SK-N-SH (cell line): Measurements from ENCODE around the gene TMEM200B. TPM values are rescaled to one million over a fixed set of nuclear protein-coding genes. Genes with fewer than 3 reads are reported as not detected.

Experiments
- CTCF ChIA-PET: fragments of 300-600, 350-600 bp; formaldehyde crosslinking; extraction: SDS; loops from one replicate; lab custom pipeline; 2021; lab: Yijun Ruan, JAX
- POLR2A ChIA-PET: fragments of 350-600 bp; sonication (Branson Sonifier 250); formaldehyde crosslinking; extraction: SDS; loops from one replicate; lab custom pipeline; 2020; ENCODE audit warnings: antibody characterized with exemption, inconsistent platforms; lab: Yijun Ruan, JAX
- DNase-seq: peaks from one replicate; pipeline ENCODE4 v3.0.0; 2012
- H2AFZ ChIP-seq: fragments of 200-600 bp; sonication (generic); 2 replicates; pipeline ENCODE4 v1.8.1; 2016; ENCODE audit warnings: antibody characterized with exemption, mild to moderate bottlenecking, low read depth
- H3F3A ChIP-seq: fragments of 200-600 bp; sonication (generic); replicated peaks from 2 replicates; pipeline ENCODE3; 2016; ENCODE audit warnings: antibody characterized with exemption, mild to moderate bottlenecking; ENCODE audit not compliant: insufficient read depth
- H3K27ac ChIP-seq, 2 experiments: fragments of 200-500 bp in 1 of 2; fragments of 200-600 bp in 1 of 2; sonication (Bioruptor generic) in 1 of 2; sonication (generic), shearing (Covaris generic) in 1 of 2; 2 replicates each; pipeline versions ENCODE4 v1.5.1 to v1.6.1; 2014 to 2016; ENCODE audit warnings: low read depth in 2 of 2, inconsistent platforms in 1 of 2, low read length in 1 of 2, mild to moderate bottlenecking in 1 of 2, mixed read lengths in 1 of 2
- H3K27me3 ChIP-seq: fragments of 200-600 bp; sonication (generic), shearing (Covaris generic); 2 replicates; pipeline ENCODE4 v1.6.1; 2016; ENCODE audit warnings: mixed run types; ENCODE audit not compliant: insufficient read depth
- H3K36me3 ChIP-seq, 2 experiments: fragments of 200-500 bp in 1 of 2; fragments of 200-600 bp in 1 of 2; sonication (Bioruptor generic) in 1 of 2; sonication (generic) in 1 of 2; replicated peaks in 1 of 2; 2 replicates each; pipeline versions ENCODE3 to v1.5.1; 2014 to 2016; ENCODE audit warnings: low read length in 1 of 2, mild to moderate bottlenecking in 1 of 2; ENCODE audit not compliant: insufficient read depth in 2 of 2, control insufficient read depth in 1 of 2
- H3K4me1 ChIP-seq, 2 experiments: fragments of 200-500 bp in 1 of 2; fragments of 200-600 bp in 1 of 2; sonication (Bioruptor generic) in 1 of 2; sonication (generic), shearing (Covaris generic) in 1 of 2; 2 replicates each; pipeline versions ENCODE4 v1.5.1 to v1.6.1; 2014 to 2016; ENCODE audit warnings: low read depth in 1 of 2, low read length in 1 of 2, mixed run types in 1 of 2; ENCODE audit not compliant: insufficient read depth in 2 of 2, control insufficient read depth in 1 of 2
- H3K4me2 ChIP-seq: fragments of 200-600 bp; sonication (generic), shearing (Covaris generic); 2 replicates; pipeline ENCODE4 v1.6.1; 2017; ENCODE audit warnings: mixed run types
- H3K4me3 ChIP-seq, 2 experiments: fragments of 200-500 bp in 1 of 2; fragments of 200-600 bp in 1 of 2; sonication (Bioruptor generic) in 1 of 2; sonication (generic), shearing (Covaris generic) in 1 of 2; 2 replicates each; pipeline versions ENCODE4 v1.5.1 to v1.8.1; 2014 to 2016; ENCODE audit warnings: low read depth in 2 of 2, inconsistent platforms in 1 of 2, low read length in 1 of 2, mild to moderate bottlenecking in 1 of 2, mixed read lengths in 1 of 2, moderate library complexity in 1 of 2
- H3K79me2 ChIP-seq: fragments of 200-600 bp; sonication (generic); 2 replicates; pipeline ENCODE4 v1.8.1; 2017; ENCODE audit warnings: mild to moderate bottlenecking; ENCODE audit not compliant: insufficient read depth
- H3K9ac ChIP-seq: fragments of 200-600 bp; sonication (generic); 2 replicates; pipeline ENCODE4 v1.6.1; 2017; ENCODE audit warnings: mixed run types
- H3K9me2 ChIP-seq: fragments of 200-600 bp; sonication (generic); 2 replicates; pipeline ENCODE4 v1.6.1; 2017; ENCODE audit warnings: mixed run types
- H3K9me3 ChIP-seq: fragments of 200-600 bp; sonication (generic); 2 replicates; pipeline ENCODE4 v1.6.1; 2017; ENCODE audit warnings: mixed run types, mild to moderate bottlenecking, moderate library complexity
- H4K20me1 ChIP-seq: fragments of 200-600 bp; sonication (generic); 2 replicates; pipeline ENCODE4 v1.6.1; 2017; ENCODE audit warnings: mild to moderate bottlenecking, mixed run types; ENCODE audit not compliant: insufficient read depth
- CTCF ChIP-seq: fragments of 200-600 bp; sonication (generic); IDR thresholded peaks from 2 replicates; pipeline ENCODE4 v1.6.1; 2017; ENCODE audit warnings: antibody characterized with exemption, mild to moderate bottlenecking, moderate library complexity
- EP300 ChIP-seq, 2 experiments: IDR thresholded peaks; 2 replicates each; pipeline versions ENCODE4 v1.4.0 to v1.6.1; 2012; ENCODE audit warnings: borderline replicate concordance in 1 of 2, low read depth in 1 of 2, low read length in 1 of 2
- FOXJ3 ChIP-seq: sonication (generic); formaldehyde crosslinking; IDR thresholded peaks from 2 replicates; pipeline ENCODE4 v1.5.1; 2020; ENCODE audit warnings: mild to moderate bottlenecking, missing genetic modification reagents
- FOXM1 ChIP-seq: IDR thresholded peaks from 2 replicates; pipeline ENCODE4 v1.4.0; 2012; ENCODE audit warnings: low read depth, mild to moderate bottlenecking
- JUND ChIP-seq: IDR thresholded peaks from 2 replicates; pipeline ENCODE4 v1.4.0; 2012
- MXI1 ChIP-seq: IDR thresholded peaks from 2 replicates; pipeline ENCODE4 v1.6.1; 2012; ENCODE audit warnings: mild to moderate bottlenecking, low read depth, low read length, improper control_type of control experiment
- POLR2AphosphoS5 ChIP-seq: IDR thresholded peaks from 2 replicates; pipeline ENCODE4 v1.6.1; 2012; ENCODE audit warnings: low read depth, low read length
- RXRA ChIP-seq: IDR thresholded peaks from 2 replicates; pipeline ENCODE4 v1.4.0; 2012; ENCODE audit warnings: low read depth, mild to moderate bottlenecking, borderline replicate concordance
- SIN3A ChIP-seq: IDR thresholded peaks from 2 replicates; pipeline ENCODE4 v1.6.1; 2012; ENCODE audit warnings: low read depth, mild to moderate bottlenecking, low read length, moderate library complexity, borderline replicate concordance
- TAF1 ChIP-seq: IDR thresholded peaks from 2 replicates; pipeline ENCODE4 v1.6.1; 2012; ENCODE audit warnings: low read depth, mild to moderate bottlenecking, low read length, moderate library complexity, borderline replicate concordance
- TEAD4 ChIP-seq: IDR thresholded peaks from 2 replicates; pipeline ENCODE4 v1.4.0; 2012; ENCODE audit warnings: mild to moderate bottlenecking, borderline replicate concordance; ENCODE audit not compliant: insufficient read depth
- USF2 ChIP-seq: fragments of 150-350 bp; IDR thresholded peaks from 2 replicates; pipeline ENCODE4 v1.6.1; 2017; ENCODE audit warnings: antibody characterized with exemption, low read length, low read depth, borderline replicate concordance
- WGBS: methylation state at CpG from one replicate; pipeline ENCODE4 v1.1.6; 2017; ENCODE audit warnings: low lambda C conversion rate; 5-methylcytosine and 5-hydroxymethylcytosine counted together
- polyA plus RNA-seq, 3 experiments: library from polyadenylated mRNA; depleted of rRNA; stranded (reverse); fragments of >200 nt; gene quantifications; 2 replicates each; pipeline ENCODE4 v1.2.3, GENCODE V29; 2012
- small RNA-seq, 7 experiments: library from RNA; depleted of rRNA; stranded (forward); fragments of <200 nt; gene quantifications; one replicate each; pipeline ENCODE3, GENCODE V24; 2012

The TMEM200B gene
- polyA plus RNA-seq, 1 of the 3 experiments (the other 2 are of a cell fraction) = 1.5 TPM

- Histone ChIP-seq H3K9ac (no peak overlapping the region), H3K4me1 (peaks cover 0 to 3% of the 10 kb centered on the region in 2 experiments; a peak in 2 of 4 replicates), H3K4me3 (no peak overlapping the region), H3K4me2 (no peak overlapping the region), H3K36me3 (no peaks in the 10 kb centered on the region), H2AFZ (no peak overlapping the region), H3K9me2 (no peaks in the 10 kb centered on the region), H3K9me3 (no peaks in the 10 kb centered on the region), H4K20me1 (no peaks in the 10 kb centered on the region)
- DNase-seq = no peak
- WGBS = 90% methylated on average over 2 of the region's 2 CpGs
- POLR2A ChIA-PET = no interaction called here
- no peak for TF ChIP-seq TAF1
- no peak for TF ChIP-seq SIN3A
- TF ChIP-seq TEAD4 = no peak
- no peak for TF ChIP-seq FOXJ3 (CRISPR knock-in tag)
- TF ChIP-seq MXI1 = no peak
- no peak for TF ChIP-seq FOXM1
- no peak for TF ChIP-seq CTCF
- no peak for TF ChIP-seq JUND
- no peak for TF ChIP-seq EP300 (IDR thresholded peaks at IDR 0.05; ENCODE audit: borderline replicate concordance in 1 of 2, low read depth in 1 of 2, low read length in 1 of 2)
- TF ChIP-seq USF2 = no peak
- TF ChIP-seq POLR2AphosphoS5 = no peak
- TF ChIP-seq RXRA = no peak
- TF ChIP-seq, all 33 proteins: peak for 0
- Histone ChIP-seq H3K79me2 (no peaks in the 10 kb centered on the region), H3K27ac (no peak overlapping the region), H3F3A (no peaks in the 10 kb centered on the region), H3K27me3 (no peaks in the 10 kb centered on the region)
- CTCF ChIA-PET = interaction anchor here (0.6 to 1.2 kb wide), 4 partner anchors 11 to 667 kb away, joined by 3 read pairs; no protein-coding TSS in a partner anchor
Observed at GRCh38 chr1:29077155-29077554, 46.5 kb downstream of the TMEM200B start.

Small RNAs within 50 kb of the gene (small RNA-seq; reads per million reads assigned to genes)
- gene RF02271 = 0 reads per million in 7 experiments

Other genes starting within 250 kb of the TMEM200B start
- 7.4 and 10.3 TPM in 2 replicates for gene EPB41, start 209.3 kb downstream of the TMEM200B start, polyA plus RNA-seq (2012; rRNA removed)
- gene SRSF4, start 58.0 kb upstream of the TMEM200B start, polyA plus RNA-seq (2012; rRNA removed) = 55.3 and 62.6 TPM in 2 replicates
- gene MECR, start 107.0 kb upstream of the TMEM200B start, polyA plus RNA-seq (2012; rRNA removed) = 38.3 and 38.7 TPM in 2 replicates
- 2.9 and 3.5 TPM in 2 replicates for gene PTPRU, start 112.6 kb upstream of the TMEM200B start, polyA plus RNA-seq (2012; rRNA removed)